ENCODE measurements around the gene SCN8A.
A peak's percentile ranks its signal among the peaks of the same experiment; 100 is the strongest.

SCN8A gene

GRCh38 chr12:51579321-51579850 lies 11.6 kb upstream of the SCN8A start:
- in situ Hi-C loops (cut with MboI; ENCODE audit: low sequenced_read_pairs, unreplicated experiment), result no loop called here
- TF ChIP-seq, protein P1, sequence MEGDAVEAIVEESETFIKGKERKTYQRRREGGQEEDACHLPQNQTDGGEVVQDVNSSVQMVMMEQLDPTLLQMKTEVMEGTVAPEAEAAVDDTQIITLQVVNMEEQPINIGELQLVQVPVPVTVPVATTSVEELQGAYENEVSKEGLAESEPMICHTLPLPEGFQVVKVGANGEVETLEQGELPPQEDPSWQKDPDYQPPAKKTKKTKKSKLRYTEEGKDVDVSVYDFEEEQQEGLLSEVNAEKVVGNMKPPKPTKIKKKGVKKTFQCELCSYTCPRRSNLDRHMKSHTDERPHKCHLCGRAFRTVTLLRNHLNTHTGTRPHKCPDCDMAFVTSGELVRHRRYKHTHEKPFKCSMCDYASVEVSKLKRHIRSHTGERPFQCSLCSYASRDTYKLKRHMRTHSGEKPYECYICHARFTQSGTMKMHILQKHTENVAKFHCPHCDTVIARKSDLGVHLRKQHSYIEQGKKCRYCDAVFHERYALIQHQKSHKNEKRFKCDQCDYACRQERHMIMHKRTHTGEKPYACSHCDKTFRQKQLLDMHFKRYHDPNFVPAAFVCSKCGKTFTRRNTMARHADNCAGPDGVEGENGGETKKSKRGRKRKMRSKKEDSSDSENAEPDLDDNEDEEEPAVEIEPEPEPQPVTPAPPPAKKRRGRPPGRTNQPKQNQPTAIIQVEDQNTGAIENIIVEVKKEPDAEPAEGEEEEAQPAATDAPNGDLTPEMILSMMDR (IDR thresholded peaks at IDR 0.05; ENCODE audit: borderline replicate concordance, control extremely low read depth, extremely low read depth, insufficient read depth, missing control alignments), result no peak
- DNase-seq (ENCODE audit: low spot score), result no peak

DNA sequence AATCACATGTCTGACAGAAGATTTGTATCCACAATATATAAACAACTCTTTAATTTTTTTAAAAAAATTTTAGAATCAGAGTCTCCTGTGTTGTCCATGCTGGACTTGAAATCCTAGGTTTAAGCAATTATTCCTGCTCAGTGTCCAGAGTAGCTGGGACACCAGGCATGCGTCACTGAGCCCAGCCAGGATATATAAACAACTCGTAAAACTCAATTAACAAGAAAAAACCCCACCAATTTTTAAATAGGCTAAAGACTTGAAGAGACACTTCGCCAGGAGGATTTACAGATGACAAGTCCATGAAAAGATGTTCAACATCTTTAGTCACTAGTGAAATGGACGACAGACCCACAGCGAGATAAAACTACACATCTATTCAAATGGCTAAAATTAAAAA lies 2.0 kb upstream of the SCN8A start:
- in situ Hi-C loops (cut with MboI; ENCODE audit: low sequenced_read_pairs, unreplicated experiment), result no loop called here
- TF ChIP-seq, protein P1 (IDR thresholded peaks at IDR 0.05; ENCODE audit: borderline replicate concordance, control extremely low read depth, extremely low read depth, insufficient read depth, missing control alignments), result no peak
- DNase-seq (ENCODE audit: low spot score), result no peak

- TF ChIP-seq, protein P1 (IDR thresholded peaks at IDR 0.05; ENCODE audit: borderline replicate concordance, control extremely low read depth, extremely low read depth, insufficient read depth, missing control alignments), result no peak
- no peak for DNase-seq (ENCODE audit: low spot score)
- in situ Hi-C loops (cut with MboI; ENCODE audit: low sequenced_read_pairs, unreplicated experiment), result no loop called here
These were observed 1.4 kb upstream of the SCN8A start for GRCh38 chr12:51589557-51590176.

- in situ Hi-C loops (cut with MboI; ENCODE audit: low sequenced_read_pairs, unreplicated experiment), result no loop called here
- TF ChIP-seq, protein P1 (IDR thresholded peaks at IDR 0.05; ENCODE audit: borderline replicate concordance, control extremely low read depth, extremely low read depth, insufficient read depth, missing control alignments), result peak; percentile 81
- peak; percentile 91 for DNase-seq (ENCODE audit: low spot score)
These were observed 552 bp upstream of the SCN8A start for GRCh38 chr12:51590347-51591015.

DNA sequence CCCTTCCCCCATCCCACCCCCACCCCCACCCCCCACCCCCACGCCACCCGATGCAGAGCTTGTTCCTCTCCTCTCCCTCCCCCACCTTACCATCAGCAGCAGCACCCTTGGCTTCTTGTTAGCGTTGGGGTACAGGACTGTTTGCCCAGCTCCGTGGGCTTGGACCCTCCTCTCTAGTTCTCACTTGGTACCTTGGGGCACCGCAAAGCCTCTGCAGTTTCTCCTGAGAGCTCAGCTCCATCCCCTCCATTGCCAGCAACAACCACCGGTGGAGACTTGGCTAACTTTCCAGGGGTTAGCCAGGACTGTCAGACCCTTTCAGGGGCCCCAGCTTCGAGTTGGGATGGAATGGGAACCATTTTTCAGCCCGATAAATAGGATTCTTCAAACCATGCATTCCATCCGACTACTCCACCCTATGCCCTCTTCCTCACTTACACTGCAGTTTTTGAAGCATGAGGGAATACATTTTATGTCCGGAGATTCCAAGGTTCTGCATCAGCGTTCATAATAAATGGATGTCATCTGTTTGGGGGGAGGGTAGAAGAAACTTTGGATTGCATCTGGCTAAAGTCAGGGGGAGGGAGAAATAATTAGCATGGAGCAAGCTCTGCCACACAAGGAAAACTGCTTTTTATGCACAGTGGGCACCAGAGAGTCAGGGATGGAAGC lies 1.1 kb downstream of the SCN8A start:
- DNase-seq (ENCODE audit: low spot score), result no peak
- TF ChIP-seq, protein P1 (IDR thresholded peaks at IDR 0.05; ENCODE audit: borderline replicate concordance, control extremely low read depth, extremely low read depth, insufficient read depth, missing control alignments), result no peak
- in situ Hi-C loops (cut with MboI; ENCODE audit: low sequenced_read_pairs, unreplicated experiment), result no loop called here

DNA sequence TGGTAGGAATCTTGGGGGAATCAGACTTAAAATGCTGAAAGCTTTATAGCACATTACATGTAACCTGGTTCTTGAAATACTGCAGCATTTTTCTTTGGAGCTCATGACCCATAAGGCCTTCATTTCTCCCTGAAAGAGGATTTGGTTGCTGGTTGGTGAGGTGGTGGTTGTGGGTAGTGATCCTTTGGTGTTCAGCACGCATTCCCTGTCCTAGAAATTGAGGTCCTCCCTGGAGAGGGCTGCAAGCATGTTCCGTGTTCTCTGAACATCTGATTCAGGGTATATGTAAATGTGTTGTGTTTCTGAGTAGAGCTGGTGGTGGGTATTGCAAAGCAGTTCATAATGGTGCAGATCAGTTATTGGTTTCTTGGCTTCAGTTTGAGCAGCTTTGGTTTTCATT lies 2.0 kb downstream of the SCN8A start:
- TF ChIP-seq, protein P1 (IDR thresholded peaks at IDR 0.05; ENCODE audit: borderline replicate concordance, control extremely low read depth, extremely low read depth, insufficient read depth, missing control alignments), result no peak
- no peak for DNase-seq (ENCODE audit: low spot score)
- in situ Hi-C loops (cut with MboI; ENCODE audit: low sequenced_read_pairs, unreplicated experiment), result no loop called here

Measured in GM13976 (cell line).